SK-N-MC (cell line): ENCODE measurements around the gene OR1K1.
"Not testable (repeated sequence)": the region's sequence is repeated elsewhere in the genome, so short reads cannot be mapped to it uniquely, and the experiment has no call there.

ENCODE experiments used
- DNase-seq: peaks from one replicate; pipeline ENCODE4 v3.0.0-alpha.2; 2011; ENCODE audit warnings: low read depth, low spot score
- H3K27ac ChIP-seq: fragments of 200-600 bp; sonication (generic); 2 replicates; pipeline ENCODE4 v1.5.1; 2016; ENCODE audit warnings: mixed run types
- H3K36me3 ChIP-seq: fragments of 200-600 bp; sonication (generic); 2 replicates; pipeline ENCODE4 v1.6.1; 2017; ENCODE audit warnings: antibody characterized with exemption, low read length, mixed read lengths; ENCODE audit not compliant: insufficient read depth
- H3K4me3 ChIP-seq: fragments of 200-600 bp; sonication (generic); 2 replicates; pipeline ENCODE4 v1.5.1; 2016
- H3K9ac ChIP-seq: fragments of 200-600 bp; sonication (generic); 2 replicates; pipeline ENCODE4 v1.8.0; 2017; ENCODE audit warnings: mixed run types, mixed read lengths; ENCODE audit not compliant: insufficient read length
- H3K9me3 ChIP-seq: fragments of 200-600 bp; sonication (generic); 2 replicates; pipeline ENCODE4 v1.6.1; 2017; ENCODE audit warnings: low read depth, mild to moderate bottlenecking, antibody characterized with exemption, low read length, moderate library complexity, mixed read lengths
- EZH2 ChIP-seq: fragments of 200-600 bp; sonication (generic); IDR thresholded peaks from one replicate; pipeline ENCODE4 v1.6.1; 2017; ENCODE audit warnings: antibody characterized with exemption
- FOXP2 ChIP-seq: optimal IDR thresholded peaks from 2 replicates; pipeline ENCODE3; 2011; ENCODE audit warnings: mild to moderate bottlenecking, moderate library complexity; ENCODE audit not compliant: insufficient read depth; ENCODE audit errors: extremely low read length, control extremely low read depth
- POLR2AphosphoS5 ChIP-seq: IDR thresholded peaks from 2 replicates; pipeline ENCODE4 v1.6.1; 2012; ENCODE audit warnings: mild to moderate bottlenecking, low read depth, low read length, borderline replicate concordance

Gene OR1K1

DNA sequence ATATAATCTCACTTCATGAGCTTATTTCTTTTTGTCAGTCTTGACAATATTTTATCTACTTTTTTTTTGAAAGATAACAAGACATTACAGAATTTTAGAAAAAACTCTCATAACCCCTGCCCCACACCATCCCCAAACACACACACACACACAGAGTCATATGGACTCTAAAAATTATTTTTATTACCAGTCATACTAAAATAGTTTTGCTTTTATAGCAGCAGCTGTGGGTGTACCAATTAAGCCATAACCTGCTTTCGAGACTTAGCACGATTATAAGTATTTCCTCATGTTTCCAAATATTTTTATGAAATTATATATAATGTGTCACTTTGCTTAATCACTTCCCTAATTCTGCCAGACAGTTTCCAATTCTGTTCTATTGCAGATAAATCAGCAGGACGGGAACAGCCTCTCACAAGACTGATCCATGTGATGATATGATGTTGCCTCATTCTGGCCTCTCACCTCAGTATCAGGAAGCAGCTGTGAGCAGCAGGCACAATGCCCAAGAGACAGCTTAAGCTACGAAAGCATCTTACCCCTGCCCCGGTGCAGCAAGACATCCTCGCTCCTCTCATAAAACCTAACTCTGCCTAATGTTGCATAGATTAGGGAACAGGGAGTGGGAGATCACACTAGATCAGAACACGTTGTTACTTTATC is 21.5 kb downstream of the OR1K1 start:
- DNase-seq, result no peak
- Histone ChIP-seq H3K9me3 (no peaks in the 10 kb centered on the region), H3K27ac (no peak overlapping the region), H3K36me3 (peaks cover 46% of the 10 kb centered on the region), H3K9ac (no peak overlapping the region), H3K4me3 (no peak overlapping the region)
- TF ChIP-seq EZH2 (no peak), POLR2AphosphoS5 (no peak), FOXP2 (no peak)

DNA sequence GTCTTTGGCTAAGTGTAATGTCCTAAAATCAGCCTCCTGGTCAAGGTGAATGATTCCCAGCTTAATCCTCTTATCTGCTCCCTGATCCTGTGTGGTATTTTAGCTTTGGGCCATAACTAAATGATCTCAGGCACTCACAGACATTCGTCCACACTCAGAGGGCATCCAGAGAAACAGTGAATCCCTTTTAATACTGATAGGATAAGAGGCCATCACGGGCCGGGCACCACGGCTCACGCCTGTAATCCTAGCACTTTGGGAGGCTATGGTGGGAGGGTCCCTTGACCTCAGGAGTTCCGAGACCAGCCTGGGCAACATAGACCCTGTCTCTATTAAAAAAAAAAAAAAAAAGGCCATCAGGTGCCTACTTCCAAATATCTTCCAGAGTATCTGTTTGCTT is 22.1 kb downstream of the OR1K1 start:
- H3K27ac ChIP-seq, result no peak overlapping the region

DNA sequence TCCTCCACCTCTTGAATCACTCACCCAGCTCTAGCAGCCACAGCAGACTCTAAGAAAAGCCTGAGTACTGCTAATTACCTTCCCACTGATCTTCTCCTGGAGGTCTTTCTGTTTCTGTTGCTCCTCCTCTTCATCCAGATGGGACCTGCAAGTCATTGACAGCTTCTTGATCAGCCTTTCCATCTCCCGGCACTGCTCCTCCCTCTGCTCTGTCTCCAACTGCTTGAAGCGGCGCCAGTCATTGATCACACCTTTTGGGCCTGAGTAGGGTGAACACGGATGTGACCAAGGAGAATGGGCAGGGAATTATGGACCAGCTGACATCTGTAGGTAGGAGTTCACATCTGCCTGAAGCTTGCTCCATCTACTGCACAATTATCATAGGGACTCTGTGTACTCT is 23.0 kb downstream of the OR1K1 start:
- H3K27ac ChIP-seq, result no peak overlapping the region
- H3K9me3 ChIP-seq, result no peaks in the 10 kb centered on the region
- no peak overlapping the region for H3K9ac ChIP-seq
- H3K4me3 ChIP-seq, result no peak overlapping the region
- H3K36me3 ChIP-seq, result peaks cover 46% of the 10 kb centered on the region
- TF ChIP-seq POLR2AphosphoS5 (no peak), EZH2 (no peak), FOXP2 (no peak)
- no peak for DNase-seq

More for the DNA sequence above, 22.1 kb downstream of the OR1K1 start:
- Histone ChIP-seq H3K4me3 (no peak overlapping the region), H3K36me3 (peaks cover 46% of the 10 kb centered on the region), H3K9ac (no peak overlapping the region), H3K9me3 (no peaks in the 10 kb centered on the region)
- TF ChIP-seq FOXP2 (no peak), POLR2AphosphoS5 (no peak)
- no peak for DNase-seq

DNA sequence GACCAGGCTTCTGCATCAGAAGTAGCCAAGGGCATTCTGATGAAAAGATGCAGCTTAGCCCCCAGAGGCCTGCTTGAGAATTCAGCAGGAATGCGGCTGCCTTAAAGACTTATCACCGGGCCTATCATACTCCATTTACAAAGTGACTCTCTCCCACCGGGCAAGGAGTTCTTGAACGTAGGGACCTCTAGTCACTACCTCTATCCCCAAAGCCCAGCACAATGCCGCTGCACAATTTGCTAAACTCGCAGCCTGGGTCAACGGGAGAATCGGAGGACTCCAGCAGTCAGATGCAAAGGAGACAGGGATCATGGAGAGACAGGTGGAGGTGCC is 27.8 kb downstream of the OR1K1 start:
- Histone ChIP-seq H3K36me3 (peaks cover 25% of the 10 kb centered on the region), H3K9me3 (no peaks in the 10 kb centered on the region), H3K9ac (peak overlapping the region; percentile 82), H3K4me3 (peak overlapping the region; percentile 98), H3K27ac (no peak overlapping the region)
- TF ChIP-seq FOXP2 (no peak), POLR2AphosphoS5 (no peak), EZH2 (no peak)
- DNase-seq, result no peak

DNA sequence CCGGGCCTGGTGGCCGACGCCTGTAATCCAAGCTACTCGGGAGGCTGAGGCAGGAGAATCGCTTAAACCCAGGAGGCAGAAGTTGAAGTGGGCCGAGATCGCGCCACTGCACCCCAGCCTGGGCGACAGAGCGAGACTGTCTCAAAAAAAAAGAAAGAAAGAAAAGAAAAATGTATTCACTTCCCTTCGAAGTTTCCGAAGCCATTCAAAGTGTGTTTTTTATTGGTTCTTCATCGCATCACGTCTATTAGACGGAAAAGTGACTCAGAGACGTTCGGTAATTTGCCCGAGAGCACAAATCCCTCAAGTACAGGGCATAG is 29.0 kb downstream of the OR1K1 start:
- peak overlapping the region; percentile 82 for H3K9ac ChIP-seq
- H3K27ac ChIP-seq, DNase-seq, H3K9me3 ChIP-seq: not testable (repeated sequence)
- H3K4me3 ChIP-seq, result peak overlapping the region; percentile 98
- H3K36me3 ChIP-seq, result peaks cover 18% of the 10 kb centered on the region

DNA sequence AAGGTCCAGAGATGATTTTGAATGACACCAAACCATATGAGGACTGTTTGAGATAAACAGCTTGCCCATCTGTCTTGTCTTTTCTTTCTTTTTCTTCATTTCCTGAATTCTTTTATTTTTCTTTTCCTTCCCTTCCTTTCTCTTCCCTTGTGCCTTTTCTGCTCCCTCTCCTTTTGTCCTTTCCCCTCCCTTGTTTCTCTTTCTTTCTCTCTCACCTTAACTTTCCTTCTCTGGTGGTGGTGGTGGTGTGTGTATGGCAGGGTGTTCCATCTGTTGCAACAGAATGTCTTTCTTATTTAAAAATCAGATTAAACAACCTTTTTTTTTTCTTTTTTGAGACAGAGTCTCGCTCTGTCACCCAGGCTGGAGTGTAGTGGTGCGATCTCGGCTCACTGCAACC is 32.3 kb downstream of the OR1K1 start:
- TF ChIP-seq POLR2AphosphoS5 (no peak), FOXP2 (no peak), EZH2 (no peak)
- H3K4me3 ChIP-seq, result no peak overlapping the region
- no peak overlapping the region for H3K9ac ChIP-seq
- no peaks in the 10 kb centered on the region for H3K9me3 ChIP-seq
- H3K36me3 ChIP-seq, result no peaks in the 10 kb centered on the region
- H3K27ac ChIP-seq, result no peak overlapping the region
- no peak for DNase-seq

DNA sequence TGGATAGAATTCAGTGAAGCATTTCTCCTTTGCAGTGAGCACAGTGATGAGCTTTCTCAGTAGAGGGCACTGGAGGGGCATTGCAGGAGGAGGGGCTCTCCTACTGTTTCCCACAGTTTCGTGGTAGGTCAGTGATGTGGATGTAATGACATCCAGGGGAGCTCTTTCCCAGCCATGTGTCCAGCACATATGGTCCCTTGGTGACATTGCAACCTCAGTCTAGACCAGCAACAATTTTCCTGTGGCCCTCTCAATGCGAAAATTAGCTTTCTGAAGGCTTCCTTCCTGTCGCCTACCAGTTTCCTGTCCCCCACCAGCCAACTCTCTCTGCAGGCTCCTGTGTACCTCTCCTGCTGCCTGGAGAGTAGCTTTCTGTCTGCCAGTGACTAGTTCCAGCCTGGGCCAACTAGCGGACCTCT is 35.4 kb downstream of the OR1K1 start:
- no peak overlapping the region for H3K4me3 ChIP-seq
- TF ChIP-seq POLR2AphosphoS5, result no peak
- TF ChIP-seq EZH2, result no peak
- no peak for TF ChIP-seq FOXP2
- H3K9ac ChIP-seq, result no peak overlapping the region
- no peak for DNase-seq
- no peaks in the 10 kb centered on the region for H3K36me3 ChIP-seq
- H3K27ac ChIP-seq, result no peak overlapping the region
- no peaks in the 10 kb centered on the region for H3K9me3 ChIP-seq

DNA sequence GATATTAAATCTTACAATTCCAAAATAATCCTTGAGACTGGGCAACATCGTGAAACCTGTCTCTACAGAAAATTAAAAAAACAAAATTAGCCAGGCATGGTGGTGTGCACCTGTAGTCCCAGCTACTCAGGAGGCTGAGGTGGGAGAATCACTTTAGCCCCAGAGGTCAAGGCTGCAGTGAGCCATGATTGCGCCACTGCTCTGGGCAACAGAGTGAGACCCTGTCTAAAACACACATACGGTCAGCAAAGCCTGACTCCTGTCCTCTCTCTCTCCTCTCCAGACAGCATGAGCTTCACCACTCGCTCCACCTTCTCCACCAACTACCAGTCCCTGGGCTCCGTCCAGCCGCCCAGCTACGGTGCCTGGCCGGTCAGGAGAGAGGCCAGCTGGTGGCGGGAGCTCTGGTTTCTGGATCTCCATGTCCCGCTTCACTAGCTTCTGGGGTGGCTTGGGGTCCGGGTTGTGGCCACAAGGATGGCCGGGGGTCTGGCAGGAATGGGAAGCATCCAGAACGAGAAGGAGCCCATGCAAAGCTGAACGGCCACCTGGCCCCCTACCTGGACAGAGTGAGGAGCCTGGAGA is 37.4 kb downstream of the OR1K1 start:
- DNase-seq, result no peak
- no peaks in the 10 kb centered on the region for H3K36me3 ChIP-seq
- no peak overlapping the region for H3K27ac ChIP-seq
- no peak overlapping the region for H3K9ac ChIP-seq
- no peak overlapping the region for H3K4me3 ChIP-seq
- no peaks in the 10 kb centered on the region for H3K9me3 ChIP-seq
- TF ChIP-seq FOXP2, result no peak
- TF ChIP-seq POLR2AphosphoS5, result no peak
- TF ChIP-seq EZH2, result no peak

DNA sequence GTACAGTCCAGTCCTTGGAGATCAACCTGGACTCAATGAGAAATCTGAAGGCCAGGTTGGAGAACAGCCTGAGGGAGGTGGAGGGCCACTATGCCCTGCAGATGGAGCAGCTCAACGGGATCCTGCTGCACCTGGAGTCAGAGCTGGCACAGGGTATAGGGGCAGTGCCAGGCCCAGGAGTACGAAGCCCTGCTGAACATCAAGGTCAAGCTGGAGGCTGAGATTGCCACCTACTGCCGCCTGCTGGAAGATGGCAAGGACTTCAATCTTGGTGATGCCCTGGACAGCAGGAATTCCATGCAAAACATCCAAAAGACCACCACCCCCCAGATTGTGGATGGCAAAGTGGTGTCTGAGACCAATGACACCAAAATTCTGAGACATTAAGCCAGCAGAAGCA is 38.5 kb downstream of the OR1K1 start:
- H3K36me3 ChIP-seq, DNase-seq, H3K27ac ChIP-seq, H3K4me3 ChIP-seq, H3K9me3 ChIP-seq, H3K9ac ChIP-seq: not testable (repeated sequence)

DNA sequence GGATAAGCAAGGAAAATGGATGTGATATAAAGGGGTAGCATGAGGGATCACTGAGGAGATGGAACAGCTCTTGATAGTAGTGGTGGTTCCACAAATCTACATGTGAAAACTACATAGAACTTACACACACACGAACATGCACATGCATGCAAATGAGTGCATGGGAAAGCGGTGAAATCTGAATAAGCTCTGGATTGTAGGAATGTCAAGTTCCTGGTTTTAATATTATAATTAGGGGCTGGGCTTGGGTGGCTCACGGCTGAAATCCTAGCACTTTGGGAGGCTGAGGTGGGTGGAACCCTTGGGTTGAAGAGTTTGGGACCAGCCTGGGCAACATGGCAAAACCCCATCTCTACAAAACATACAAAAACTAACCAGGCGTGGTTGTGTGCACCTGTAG is 41.6 kb downstream of the OR1K1 start:
- Histone ChIP-seq H3K4me3 (no peak overlapping the region), H3K9ac (no peak overlapping the region), H3K9me3 (no peaks in the 10 kb centered on the region), H3K27ac (no peak overlapping the region), H3K36me3 (peaks cover 11% of the 10 kb centered on the region)
- TF ChIP-seq EZH2 (no peak), POLR2AphosphoS5 (no peak), FOXP2 (no peak)
- DNase-seq, result no peak
